ENCODE measurements around the gene SLC22A14. TPM values are rescaled to one million over a fixed set of nuclear protein-coding genes. Genes with fewer than 3 reads are reported as not detected.

Gene SLC22A14
- total RNA-seq, 1 experiment from 2014 or later = 0.13 TPM

DNA sequence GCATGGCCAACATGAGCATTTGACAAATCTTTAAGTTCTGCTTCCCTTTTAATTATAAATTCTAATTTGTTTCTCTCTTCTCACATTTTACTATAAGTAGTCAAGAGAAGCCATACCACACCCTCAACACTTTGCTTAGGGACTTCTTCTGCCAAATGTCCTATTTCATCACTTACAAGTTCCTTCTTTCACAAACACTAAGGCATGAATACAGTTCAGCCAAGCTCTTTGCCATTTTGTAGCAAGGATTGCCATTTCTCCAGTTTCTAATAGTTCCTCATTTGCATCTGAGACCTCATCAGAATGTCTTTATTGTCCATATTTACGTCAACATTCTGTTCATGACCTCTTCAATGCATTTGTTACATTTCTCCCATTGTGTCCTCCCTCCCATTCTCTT lies 29.4 kb downstream of the SLC22A14 start:
- ChIA-PET CTCF (no interaction called here), POLR2A (no interaction called here)
- Histone ChIP-seq H3K4me3 (ENCODE audit: low read depth in 2 of 2, low read length in 2 of 2) (no peak overlapping the region), H3K27me3 (ENCODE audit: control insufficient read depth, insufficient read depth, low read length) (no peaks in the 10 kb centered on the region), H3K4me1 (ENCODE audit: control insufficient read depth, insufficient read depth, low read length) (no peaks in the 10 kb centered on the region), H3K27ac (ENCODE audit: low read length) (no peak overlapping the region), H3K9me3 (ENCODE audit: control insufficient read depth, insufficient read depth, low read depth, low read length) (no peaks in the 10 kb centered on the region), H3K36me3 (ENCODE audit: control insufficient read depth, insufficient read depth, low read length) (no peaks in the 10 kb centered on the region)
- ATAC-seq (no peak), DNase-seq (ENCODE audit: low read depth, low spot score) (no peak)
- TF ChIP-seq, protein P1, sequence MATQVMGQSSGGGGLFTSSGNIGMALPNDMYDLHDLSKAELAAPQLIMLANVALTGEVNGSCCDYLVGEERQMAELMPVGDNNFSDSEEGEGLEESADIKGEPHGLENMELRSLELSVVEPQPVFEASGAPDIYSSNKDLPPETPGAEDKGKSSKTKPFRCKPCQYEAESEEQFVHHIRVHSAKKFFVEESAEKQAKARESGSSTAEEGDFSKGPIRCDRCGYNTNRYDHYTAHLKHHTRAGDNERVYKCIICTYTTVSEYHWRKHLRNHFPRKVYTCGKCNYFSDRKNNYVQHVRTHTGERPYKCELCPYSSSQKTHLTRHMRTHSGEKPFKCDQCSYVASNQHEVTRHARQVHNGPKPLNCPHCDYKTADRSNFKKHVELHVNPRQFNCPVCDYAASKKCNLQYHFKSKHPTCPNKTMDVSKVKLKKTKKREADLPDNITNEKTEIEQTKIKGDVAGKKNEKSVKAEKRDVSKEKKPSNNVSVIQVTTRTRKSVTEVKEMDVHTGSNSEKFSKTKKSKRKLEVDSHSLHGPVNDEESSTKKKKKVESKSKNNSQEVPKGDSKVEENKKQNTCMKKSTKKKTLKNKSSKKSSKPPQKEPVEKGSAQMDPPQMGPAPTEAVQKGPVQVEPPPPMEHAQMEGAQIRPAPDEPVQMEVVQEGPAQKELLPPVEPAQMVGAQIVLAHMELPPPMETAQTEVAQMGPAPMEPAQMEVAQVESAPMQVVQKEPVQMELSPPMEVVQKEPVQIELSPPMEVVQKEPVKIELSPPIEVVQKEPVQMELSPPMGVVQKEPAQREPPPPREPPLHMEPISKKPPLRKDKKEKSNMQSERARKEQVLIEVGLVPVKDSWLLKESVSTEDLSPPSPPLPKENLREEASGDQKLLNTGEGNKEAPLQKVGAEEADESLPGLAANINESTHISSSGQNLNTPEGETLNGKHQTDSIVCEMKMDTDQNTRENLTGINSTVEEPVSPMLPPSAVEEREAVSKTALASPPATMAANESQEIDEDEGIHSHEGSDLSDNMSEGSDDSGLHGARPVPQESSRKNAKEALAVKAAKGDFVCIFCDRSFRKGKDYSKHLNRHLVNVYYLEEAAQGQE (IDR thresholded peaks at IDR 0.05; ENCODE audit: insufficient read depth in 1 of 2, low read depth in 2 of 2, low read length in 1 of 2) = no peak
- TF ChIP-seq CTCF (IDR thresholded peaks at IDR 0.05) = no peak
- no peak for TF ChIP-seq POLR2AphosphoS5 (IDR thresholded peaks at IDR 0.05; ENCODE audit: low read depth, low read length)
- TF ChIP-seq SIN3A (IDR thresholded peaks at IDR 0.05; ENCODE audit: borderline replicate concordance, insufficient read depth, low read depth, low read length) = no peak
- TF ChIP-seq TCF7L2 (IDR thresholded peaks at IDR 0.05; ENCODE audit: low read depth, low read length) = no peak
- intact Hi-C loops (cut with micrococcal nuclease; ENCODE audit: unreplicated experiment) = no loop called here
- BruUV-seq (replicated peaks) = no TSS peak
- in situ Hi-C loops (cut with HindIII; ENCODE audit: low pct_unique_long_range_greater_than_20kb, low sequenced_read_pairs) = no loop called here

- TF ChIP-seq TCF7L2 (IDR thresholded peaks at IDR 0.05; ENCODE audit: low read depth, low read length) (no peak), SIN3A (IDR thresholded peaks at IDR 0.05; ENCODE audit: borderline replicate concordance, insufficient read depth, low read depth, low read length) (no peak), CTCF (IDR thresholded peaks at IDR 0.05) (no peak), POLR2AphosphoS5 (IDR thresholded peaks at IDR 0.05; ENCODE audit: low read depth, low read length) (no peak)
- TF ChIP-seq, protein P1 (IDR thresholded peaks at IDR 0.05; ENCODE audit: insufficient read depth in 1 of 2, low read depth in 2 of 2, low read length in 1 of 2) = no peak
- no peaks in the 10 kb centered on the region for H3K9me3 ChIP-seq (ENCODE audit: control insufficient read depth, insufficient read depth, low read depth, low read length)
- in situ Hi-C loops (cut with HindIII; ENCODE audit: low pct_unique_long_range_greater_than_20kb, low sequenced_read_pairs) (no loop called here), intact Hi-C loops (cut with micrococcal nuclease; ENCODE audit: unreplicated experiment) (no loop called here)
- no peaks in the 10 kb centered on the region for H3K27me3 ChIP-seq (ENCODE audit: control insufficient read depth, insufficient read depth, low read length)
- no peaks in the 10 kb centered on the region for H3K4me1 ChIP-seq (ENCODE audit: control insufficient read depth, insufficient read depth, low read length)
- POLR2A ChIA-PET = no interaction called here
- no peak overlapping the region for H3K27ac ChIP-seq (ENCODE audit: low read length)
- no peak overlapping the region for H3K4me3 ChIP-seq (ENCODE audit: low read depth in 2 of 2, low read length in 2 of 2)
- ATAC-seq (no peak), DNase-seq (ENCODE audit: low read depth, low spot score) (no peak)
- CTCF ChIA-PET = no interaction called here
- no TSS peak for BruUV-seq (replicated peaks)
- no peaks in the 10 kb centered on the region for H3K36me3 ChIP-seq (ENCODE audit: control insufficient read depth, insufficient read depth, low read length)
Observed at GRCh38 chr3:38311941-38312340, 29.8 kb downstream of the SLC22A14 start.

Measured in Panc1 (cell line).